A549 (cell line): Measurements from ENCODE around the gene CADM1.

Source experiments
- KDM1A ChIP-seq: fragments of 200-600 bp; sonication (generic); IDR thresholded peaks from 2 replicates; pipeline ENCODE4 v1.6.1; 2016; ENCODE audit warnings: low read depth, mild to moderate bottlenecking
- MYC ChIP-seq: IDR thresholded peaks from 2 replicates; pipeline ENCODE4 v1.6.1; 2012; ENCODE audit warnings: mild to moderate bottlenecking, inconsistent platforms, low read length, improper control_type of control experiment, borderline replicate concordance
- POLR2A ChIP-seq: IDR thresholded peaks from 2 replicates; pipeline ENCODE4 v1.6.1; 2012; ENCODE audit warnings: mild to moderate bottlenecking, low read length
- TF ChIP-seq, protein P1 (sequence below): fragments of 250-450 bp; sonication (Bioruptor Pico); IDR thresholded peaks from 2 replicates; pipeline ENCODE4 v1.5.0; 2020; ENCODE audit warnings: low read depth, mild to moderate bottlenecking, moderate library complexity

DNA sequence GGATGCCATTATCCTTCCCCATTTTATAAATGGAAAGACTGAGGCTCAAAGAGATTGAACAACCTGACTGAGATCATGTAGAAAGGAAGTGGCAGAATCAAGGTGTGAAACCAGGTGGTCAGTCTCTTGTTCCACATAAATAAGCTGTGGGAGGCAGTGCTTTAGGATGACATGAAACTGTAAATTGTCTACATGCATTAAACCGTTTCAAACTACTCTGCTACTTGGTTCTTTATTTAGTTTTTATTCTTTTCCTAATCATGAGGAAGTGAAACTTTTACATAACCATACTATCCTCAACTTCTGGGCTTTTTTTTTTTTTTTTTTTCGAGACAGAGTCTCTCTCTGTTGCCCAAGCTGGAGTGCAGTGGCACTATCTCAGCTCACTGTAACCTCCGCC lies 34.9 kb downstream of the CADM1 start:
- TF ChIP-seq MYC = no peak
- no peak for TF ChIP-seq POLR2A
- TF ChIP-seq, protein P1, sequence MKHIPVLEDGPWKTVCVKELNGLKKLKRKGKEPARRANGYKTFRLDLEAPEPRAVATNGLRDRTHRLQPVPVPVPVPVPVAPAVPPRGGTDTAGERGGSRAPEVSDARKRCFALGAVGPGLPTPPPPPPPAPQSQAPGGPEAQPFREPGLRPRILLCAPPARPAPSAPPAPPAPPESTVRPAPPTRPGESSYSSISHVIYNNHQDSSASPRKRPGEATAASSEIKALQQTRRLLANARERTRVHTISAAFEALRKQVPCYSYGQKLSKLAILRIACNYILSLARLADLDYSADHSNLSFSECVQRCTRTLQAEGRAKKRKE = no peak
- TF ChIP-seq KDM1A = no peak
